ENCODE data around the gene MPG. TPM values are rescaled to one million over a fixed set of nuclear protein-coding genes. Genes with fewer than 3 reads are reported as not detected.

MPG gene
- total and polyA plus RNA-seq, 10 of the 15 experiments (the other 5 are each of a cell fraction or from before 2014, with no cell fraction given): 0.32 to 193 (median 55.7) TPM

DNA sequence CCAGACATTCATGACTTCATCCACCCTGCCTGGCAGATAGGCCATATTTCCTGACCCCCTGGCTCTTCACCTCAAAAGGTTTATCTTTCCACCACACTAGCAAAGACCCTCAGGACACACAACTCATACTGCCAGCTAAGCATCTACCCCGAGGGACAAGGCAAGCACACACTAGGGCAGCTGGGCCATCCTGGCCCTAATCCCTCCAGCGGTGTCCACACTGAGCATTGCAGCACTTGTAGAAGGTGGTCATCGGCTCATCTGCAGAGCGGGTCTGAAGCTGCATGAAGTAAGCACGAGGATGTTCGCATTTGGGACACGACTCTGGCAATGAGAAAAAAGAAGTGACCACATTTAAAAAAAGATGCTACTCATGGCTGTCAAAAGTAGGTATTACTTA, 30.8 kb upstream of the MPG start:
- no peak overlapping the region for H3K27ac ChIP-seq (ENCODE audit: control insufficient read depth, insufficient read depth)
- no peak for DNase-seq (ENCODE audit: low read depth, low spot score)
- no peaks in the 10 kb centered on the region; the same call in 2 of the 3 replicates for H3K9me3 ChIP-seq (replicated peaks; ENCODE audit: control insufficient read depth, insufficient read depth, low read length)
- 98% methylated on average over 7 of the region's 7 CpGs for WGBS (ENCODE audit: insufficient coverage, insufficient replicate concordance, low lambda C conversion rate, missing lambda C conversion rate)
- intact Hi-C loops (cut with micrococcal nuclease; ENCODE audit: unreplicated experiment): no loop called here
- H2AFZ ChIP-seq (ENCODE audit: control insufficient read depth, low read depth, low read length): no peak overlapping the region
- no peak for TF ChIP-seq NFYB (IDR thresholded peaks at IDR 0.05; ENCODE audit: insufficient read depth, low read depth, low read length)
- TF ChIP-seq SMAD1 (IDR thresholded peaks at IDR 0.05; ENCODE audit: low read depth, partially characterized antibody): no peak
- no peak for TF ChIP-seq PAX8 (IDR thresholded peaks at IDR 0.05)
- TF ChIP-seq HCFC1 (IDR thresholded peaks at IDR 0.05; ENCODE audit: low read length): no peak
- no peak for TF ChIP-seq IRF4 (IDR thresholded peaks at IDR 0.05; ENCODE audit: low read depth, low read length)
- TF ChIP-seq TCF3 (IDR thresholded peaks at IDR 0.05; ENCODE audit: borderline replicate concordance, insufficient read depth, low read depth, low read length): no peak
- TF ChIP-seq, protein P1, sequence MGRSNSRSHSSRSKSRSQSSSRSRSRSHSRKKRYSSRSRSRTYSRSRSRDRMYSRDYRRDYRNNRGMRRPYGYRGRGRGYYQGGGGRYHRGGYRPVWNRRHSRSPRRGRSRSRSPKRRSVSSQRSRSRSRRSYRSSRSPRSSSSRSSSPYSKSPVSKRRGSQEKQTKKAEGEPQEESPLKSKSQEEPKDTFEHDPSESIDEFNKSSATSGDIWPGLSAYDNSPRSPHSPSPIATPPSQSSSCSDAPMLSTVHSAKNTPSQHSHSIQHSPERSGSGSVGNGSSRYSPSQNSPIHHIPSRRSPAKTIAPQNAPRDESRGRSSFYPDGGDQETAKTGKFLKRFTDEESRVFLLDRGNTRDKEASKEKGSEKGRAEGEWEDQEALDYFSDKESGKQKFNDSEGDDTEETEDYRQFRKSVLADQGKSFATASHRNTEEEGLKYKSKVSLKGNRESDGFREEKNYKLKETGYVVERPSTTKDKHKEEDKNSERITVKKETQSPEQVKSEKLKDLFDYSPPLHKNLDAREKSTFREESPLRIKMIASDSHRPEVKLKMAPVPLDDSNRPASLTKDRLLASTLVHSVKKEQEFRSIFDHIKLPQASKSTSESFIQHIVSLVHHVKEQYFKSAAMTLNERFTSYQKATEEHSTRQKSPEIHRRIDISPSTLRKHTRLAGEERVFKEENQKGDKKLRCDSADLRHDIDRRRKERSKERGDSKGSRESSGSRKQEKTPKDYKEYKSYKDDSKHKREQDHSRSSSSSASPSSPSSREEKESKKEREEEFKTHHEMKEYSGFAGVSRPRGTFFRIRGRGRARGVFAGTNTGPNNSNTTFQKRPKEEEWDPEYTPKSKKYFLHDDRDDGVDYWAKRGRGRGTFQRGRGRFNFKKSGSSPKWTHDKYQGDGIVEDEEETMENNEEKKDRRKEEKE (IDR thresholded peaks at IDR 0.05): no peak
- TF ChIP-seq JUND (IDR thresholded peaks at IDR 0.05; ENCODE audit: low read depth, low read length): no peak
- TF ChIP-seq RUNX3 (IDR thresholded peaks at IDR 0.05; ENCODE audit: low read length): no peak
- no peak for TF ChIP-seq NFYA (IDR thresholded peaks at IDR 0.05; ENCODE audit: borderline replicate concordance, low read depth, low read length)
- TF ChIP-seq, protein P2, sequence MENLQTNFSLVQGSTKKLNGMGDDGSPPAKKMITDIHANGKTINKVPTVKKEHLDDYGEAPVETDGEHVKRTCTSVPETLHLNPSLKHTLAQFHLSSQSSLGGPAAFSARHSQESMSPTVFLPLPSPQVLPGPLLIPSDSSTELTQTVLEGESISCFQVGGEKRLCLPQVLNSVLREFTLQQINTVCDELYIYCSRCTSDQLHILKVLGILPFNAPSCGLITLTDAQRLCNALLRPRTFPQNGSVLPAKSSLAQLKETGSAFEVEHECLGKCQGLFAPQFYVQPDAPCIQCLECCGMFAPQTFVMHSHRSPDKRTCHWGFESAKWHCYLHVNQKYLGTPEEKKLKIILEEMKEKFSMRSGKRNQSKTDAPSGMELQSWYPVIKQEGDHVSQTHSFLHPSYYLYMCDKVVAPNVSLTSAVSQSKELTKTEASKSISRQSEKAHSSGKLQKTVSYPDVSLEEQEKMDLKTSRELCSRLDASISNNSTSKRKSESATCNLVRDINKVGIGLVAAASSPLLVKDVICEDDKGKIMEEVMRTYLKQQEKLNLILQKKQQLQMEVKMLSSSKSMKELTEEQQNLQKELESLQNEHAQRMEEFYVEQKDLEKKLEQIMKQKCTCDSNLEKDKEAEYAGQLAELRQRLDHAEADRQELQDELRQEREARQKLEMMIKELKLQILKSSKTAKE (IDR thresholded peaks at IDR 0.05; ENCODE audit: low read depth, poor library complexity, severe bottlenecking): no peak
- TF ChIP-seq ZZZ3 (IDR thresholded peaks at IDR 0.05; ENCODE audit: control insufficient read depth, insufficient read length, low read depth): no peak
- TF ChIP-seq NFIC (IDR thresholded peaks at IDR 0.05; ENCODE audit: low read depth, low read length): no peak
- no peak for TF ChIP-seq TAF1 (IDR thresholded peaks at IDR 0.05; ENCODE audit: borderline replicate concordance, low read depth, low read length)
- RAD21 ChIA-PET (ENCODE audit: unreplicated experiment): no interaction called here
- FAIRE-seq: no peak
- H3K9ac ChIP-seq (ENCODE audit: control insufficient read depth, insufficient read depth, low read length): no peak overlapping the region
- H4K20me1 ChIP-seq (ENCODE audit: control insufficient read depth, insufficient read depth): no peaks in the 10 kb centered on the region
- H3K4me2 ChIP-seq (ENCODE audit: control insufficient read depth, insufficient read depth): no peak overlapping the region
- H3K36me3 ChIP-seq (ENCODE audit: control insufficient read depth in 2 of 2, insufficient read depth in 2 of 2, low read length in 1 of 2): peaks cover 9 to 17% of the 10 kb centered on the region in 2 experiments
- POLR2A ChIA-PET: interaction anchor here (0.7 kb wide), 1 partner anchor 293 kb away, joined by 3 read pairs; no protein-coding TSS in a partner anchor
- CTCF ChIA-PET: no interaction called here
- in situ Hi-C loops (cut with MboI): no loop called here
- SMC1A ChIA-PET (ENCODE audit: uncharacterized antibody, unreplicated experiment): interaction anchor here (1.1 kb wide), 1 partner anchor 18 kb away, joined by 3 read pairs; no protein-coding TSS in a partner anchor
- no peaks in the 10 kb centered on the region for H3K27me3 ChIP-seq (replicated peaks in 1 of 2; ENCODE audit: control insufficient read depth in 2 of 2, insufficient read depth in 2 of 2, low read length in 1 of 2)
- no peaks in the 10 kb centered on the region for H3K4me1 ChIP-seq (ENCODE audit: control insufficient read depth, insufficient read depth, low read length)
- ATAC-seq: no peak
- no peak overlapping the region for H3K4me3 ChIP-seq
- no TSS peak for BruUV-seq (replicated peaks)
- H3K79me2 ChIP-seq (ENCODE audit: control insufficient read depth, insufficient read depth, low read length): peaks cover 24% of the 10 kb centered on the region

All from GM12878 (cell line).